Upper lobe of right lung (tissue), 1 donor: ENCODE measurements around the gene NDUFAF5. TPM values are rescaled to one million over a fixed set of nuclear protein-coding genes. Genes with fewer than 3 reads are reported as not detected.
"Not testable (repeated sequence)": the region's sequence is repeated elsewhere in the genome, so short reads cannot be mapped to it uniquely, and the experiment has no call there.

Source experiments
- ATAC-seq: fragments of 200-7000 bp; cut with Tn5 transposase; one replicate; pipeline ENCODE4 v1.9.1; 2020; ENCODE audit warnings: mild to moderate bottlenecking, moderate library complexity
- DNase-seq: peaks from one replicate; pipeline ENCODE4 v3.0.0-alpha.2; 2020
- H3K27ac ChIP-seq: fragments of 200-600 bp; one replicate; pipeline ENCODE4 v1.8.0; 2022
- H3K27me3 ChIP-seq: fragments of 200-600 bp; one replicate; pipeline ENCODE4 v1.8.0; 2022; ENCODE audit warnings: mild to moderate bottlenecking
- H3K36me3 ChIP-seq: fragments of 200-600 bp; one replicate; pipeline ENCODE4 v1.8.0; 2022
- H3K4me1 ChIP-seq: fragments of 200-600 bp; one replicate; pipeline ENCODE4 v1.8.0; 2022
- H3K4me3 ChIP-seq: fragments of 200-600 bp; one replicate; pipeline ENCODE4 v1.8.0; 2022; ENCODE audit warnings: mild to moderate bottlenecking
- H3K9me3 ChIP-seq: fragments of 200-600 bp; one replicate; pipeline ENCODE4 v1.8.0; 2022
- intact Hi-C: fragments of 100-400 bp; cut with DNase I; formaldehyde crosslinking; loops from one replicate; pipeline ENCODE4 v1.11.0; 2022
- total RNA-seq: library from RNA; stranded (reverse); fragmentation: NEBNext Ultra II Directional; extraction: Animal tissue kit (Norgen Biotek cat#: 25700); gene quantifications from one replicate; pipeline ENCODE4 v1.2.1, GENCODE V29; 2021
- TF ChIP-seq, protein P1 (sequence below): fragments of 200-600 bp; IDR thresholded peaks from one replicate; pipeline ENCODE4 v1.8.0; 2022; ENCODE audit warnings: antibody characterized with exemption
- donor health status: DM: no; HTN: yes; CAD: no; lungs with severe emphysema.

The NDUFAF5 gene
- total RNA-seq, 1 donor from 2014 or later, result 20.1 TPM

DNA sequence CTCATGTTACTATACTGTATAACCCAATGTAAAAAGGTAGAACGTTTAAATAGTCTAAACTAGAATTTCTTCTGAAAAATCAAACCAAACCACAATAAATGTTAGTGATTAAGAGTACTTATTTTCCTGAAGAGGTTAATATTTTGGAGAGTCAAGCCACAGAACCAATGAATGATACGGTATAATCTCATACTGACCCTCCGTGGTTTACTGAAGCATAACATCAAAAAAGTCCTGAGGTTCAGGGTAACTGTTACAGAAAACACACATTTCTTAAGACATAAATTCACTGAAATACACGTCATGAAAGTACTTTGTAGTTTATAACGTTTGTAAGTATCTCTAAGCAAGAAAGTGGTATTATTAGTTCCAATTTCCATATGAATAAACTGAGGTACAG lies 29.0 kb upstream of the NDUFAF5 start:
- H3K36me3 ChIP-seq, result peaks cover 45% of the 10 kb centered on the region
- H3K27me3 ChIP-seq, result no peaks in the 10 kb centered on the region
- DNase-seq (no peak), ATAC-seq (no peak)
- H3K4me1 ChIP-seq, result no peaks in the 10 kb centered on the region
- H3K4me3 ChIP-seq, result no peak overlapping the region
- TF ChIP-seq, protein P1, sequence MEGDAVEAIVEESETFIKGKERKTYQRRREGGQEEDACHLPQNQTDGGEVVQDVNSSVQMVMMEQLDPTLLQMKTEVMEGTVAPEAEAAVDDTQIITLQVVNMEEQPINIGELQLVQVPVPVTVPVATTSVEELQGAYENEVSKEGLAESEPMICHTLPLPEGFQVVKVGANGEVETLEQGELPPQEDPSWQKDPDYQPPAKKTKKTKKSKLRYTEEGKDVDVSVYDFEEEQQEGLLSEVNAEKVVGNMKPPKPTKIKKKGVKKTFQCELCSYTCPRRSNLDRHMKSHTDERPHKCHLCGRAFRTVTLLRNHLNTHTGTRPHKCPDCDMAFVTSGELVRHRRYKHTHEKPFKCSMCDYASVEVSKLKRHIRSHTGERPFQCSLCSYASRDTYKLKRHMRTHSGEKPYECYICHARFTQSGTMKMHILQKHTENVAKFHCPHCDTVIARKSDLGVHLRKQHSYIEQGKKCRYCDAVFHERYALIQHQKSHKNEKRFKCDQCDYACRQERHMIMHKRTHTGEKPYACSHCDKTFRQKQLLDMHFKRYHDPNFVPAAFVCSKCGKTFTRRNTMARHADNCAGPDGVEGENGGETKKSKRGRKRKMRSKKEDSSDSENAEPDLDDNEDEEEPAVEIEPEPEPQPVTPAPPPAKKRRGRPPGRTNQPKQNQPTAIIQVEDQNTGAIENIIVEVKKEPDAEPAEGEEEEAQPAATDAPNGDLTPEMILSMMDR, result peak; percentile 23
- no peak overlapping the region for H3K27ac ChIP-seq
- intact Hi-C loops, result no loop called here
- H3K9me3 ChIP-seq, result no peaks in the 10 kb centered on the region

DNA sequence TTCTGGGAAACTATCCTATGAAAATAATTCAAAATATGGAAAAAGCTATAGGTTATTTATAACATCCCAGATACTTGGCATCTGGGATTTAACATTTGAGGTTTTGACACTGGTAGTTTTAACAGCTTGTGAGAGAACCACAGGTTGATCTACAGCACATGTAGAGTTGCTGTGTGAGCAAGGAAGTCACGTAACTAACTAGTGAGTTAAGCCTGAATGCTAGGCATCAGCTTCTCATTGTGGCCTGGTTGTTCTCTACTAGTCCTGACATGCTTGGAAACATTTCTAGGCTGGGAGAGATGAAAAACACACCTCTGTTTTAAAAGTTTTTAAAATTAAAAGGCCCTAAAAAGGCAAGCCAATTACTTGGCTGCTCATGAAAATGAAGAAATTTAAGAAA lies 28.3 kb upstream of the NDUFAF5 start:
- Histone ChIP-seq H3K27me3 (no peaks in the 10 kb centered on the region), H3K4me3 (no peak overlapping the region), H3K4me1 (no peaks in the 10 kb centered on the region), H3K9me3 (no peaks in the 10 kb centered on the region), H3K27ac (no peak overlapping the region), H3K36me3 (peaks cover 44% of the 10 kb centered on the region)
- TF ChIP-seq, protein P1, result no peak
- intact Hi-C loops, result no loop called here
- DNase-seq (no peak), ATAC-seq (no peak)

DNA sequence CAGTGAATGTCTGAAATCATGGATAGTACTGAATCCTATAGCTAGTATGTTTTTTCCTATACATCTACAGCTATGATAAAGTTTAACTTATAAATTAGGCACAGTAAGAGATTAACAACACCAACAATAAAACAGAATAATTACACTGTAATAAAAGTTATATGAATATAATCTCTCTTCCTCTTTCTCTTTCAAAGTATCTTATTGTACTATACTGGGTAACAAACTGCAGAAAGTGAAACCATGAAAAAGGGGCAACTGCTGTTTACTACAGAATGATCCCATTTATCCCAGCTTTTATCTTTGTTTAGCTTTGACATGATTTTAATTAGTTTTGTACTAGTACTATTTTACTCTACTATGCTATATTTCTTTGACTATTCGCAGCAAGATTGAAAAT lies 25.9 kb upstream of the NDUFAF5 start:
- intact Hi-C loops, result no loop called here
- TF ChIP-seq, protein P1, result no peak
- peaks cover 36% of the 10 kb centered on the region for H3K36me3 ChIP-seq
- ATAC-seq, result no peak
- H3K27me3 ChIP-seq, result no peaks in the 10 kb centered on the region
- H3K4me3 ChIP-seq, result no peak overlapping the region
- H3K9me3 ChIP-seq, result no peaks in the 10 kb centered on the region
- DNase-seq, result no peak
- H3K27ac ChIP-seq, result no peak overlapping the region
- no peaks in the 10 kb centered on the region for H3K4me1 ChIP-seq

DNA sequence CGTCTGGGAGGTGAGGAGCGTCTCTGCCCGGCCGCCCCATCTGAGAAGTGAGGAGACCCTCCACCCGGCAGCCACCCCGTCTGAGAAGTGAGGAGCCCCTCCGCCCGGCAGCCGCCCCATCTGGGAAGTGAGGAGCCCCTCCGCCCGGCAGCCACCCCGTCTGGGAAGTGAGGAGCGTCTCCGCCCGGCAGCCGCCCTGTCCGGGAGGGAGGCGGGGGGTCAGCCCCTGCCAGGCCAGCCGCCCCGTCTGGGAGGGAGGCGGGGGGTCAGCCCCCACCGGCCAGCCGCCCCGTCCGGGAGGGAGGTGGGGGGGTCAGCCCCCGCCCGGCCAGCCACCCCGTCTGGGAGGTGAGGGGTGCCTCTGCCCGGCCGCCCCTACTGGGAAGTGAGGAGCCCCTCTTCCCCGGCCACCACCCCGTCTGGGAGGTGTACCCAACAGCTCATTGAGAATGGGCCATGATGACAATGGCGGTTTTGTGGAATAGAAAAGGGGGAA lies 24.3 kb upstream of the NDUFAF5 start:
- H3K4me3 ChIP-seq, DNase-seq, H3K4me1 ChIP-seq, intact Hi-C loops, H3K27ac ChIP-seq, H3K9me3 ChIP-seq, ATAC-seq, H3K27me3 ChIP-seq: not testable (repeated sequence)
- peaks cover 43% of the 10 kb centered on the region for H3K36me3 ChIP-seq

DNA sequence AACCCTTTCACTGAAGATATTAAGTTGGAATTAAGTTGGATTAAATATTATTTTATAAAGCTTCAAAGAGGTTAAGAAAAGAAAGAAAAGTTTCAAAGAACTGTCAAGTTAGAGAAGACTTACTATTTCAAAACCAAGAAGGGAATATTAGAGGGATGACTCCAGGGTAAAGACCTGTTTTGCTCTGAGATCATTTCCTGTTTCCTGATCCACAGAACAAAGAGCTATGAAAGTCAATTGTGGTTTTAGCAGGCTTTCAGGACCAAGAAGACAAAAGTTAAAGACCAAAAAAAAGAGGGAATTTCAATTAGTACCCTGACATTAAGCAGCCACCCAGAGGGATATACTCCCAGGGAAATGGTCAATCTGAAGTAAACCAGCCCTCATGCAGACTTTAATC lies 19.5 kb upstream of the NDUFAF5 start:
- no peak overlapping the region for H3K4me3 ChIP-seq
- H3K36me3 ChIP-seq, result peaks cover 64% of the 10 kb centered on the region
- ATAC-seq, result no peak
- H3K27ac ChIP-seq, result no peak overlapping the region
- intact Hi-C loops, result no loop called here
- no peaks in the 10 kb centered on the region for H3K4me1 ChIP-seq
- no peaks in the 10 kb centered on the region for H3K27me3 ChIP-seq
- TF ChIP-seq, protein P1, result no peak
- peaks cover 10% of the 10 kb centered on the region for H3K9me3 ChIP-seq
- DNase-seq, result no peak

DNA sequence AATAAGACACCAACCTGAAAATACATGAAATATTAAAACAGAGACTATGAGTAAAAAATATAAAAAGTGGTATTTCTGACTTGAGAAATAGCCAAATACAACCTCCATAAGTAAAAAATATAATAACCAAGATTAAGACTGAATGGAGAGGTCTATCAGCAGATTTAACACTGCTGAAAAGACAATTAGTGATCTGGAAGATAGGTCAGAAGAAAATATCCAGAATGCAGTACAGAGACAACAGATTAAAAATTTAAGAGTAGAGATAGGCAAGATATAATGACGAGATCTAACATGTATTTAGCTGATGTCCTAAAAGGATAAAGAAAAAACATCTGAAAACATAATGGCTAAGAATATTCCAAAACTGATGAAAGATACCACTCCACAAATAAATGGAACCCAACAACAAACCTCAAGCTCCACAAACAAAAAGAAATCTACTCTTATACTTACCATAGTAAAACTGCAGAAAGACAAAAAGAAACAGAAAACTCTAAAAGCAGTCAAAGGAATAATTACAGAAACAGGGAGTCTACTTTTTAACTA lies 18.9 kb upstream of the NDUFAF5 start:
- Histone ChIP-seq H3K27ac (no peak overlapping the region), H3K4me3 (no peak overlapping the region), H3K4me1 (no peaks in the 10 kb centered on the region), H3K9me3 (peaks cover 10% of the 10 kb centered on the region), H3K36me3 (peaks cover 70% of the 10 kb centered on the region), H3K27me3 (no peaks in the 10 kb centered on the region)
- ATAC-seq (no peak), DNase-seq (no peak)
- TF ChIP-seq, protein P1, result no peak
- intact Hi-C loops, result no loop called here
